ENCODE results near the gene KRTAP4-11.

DNA sequence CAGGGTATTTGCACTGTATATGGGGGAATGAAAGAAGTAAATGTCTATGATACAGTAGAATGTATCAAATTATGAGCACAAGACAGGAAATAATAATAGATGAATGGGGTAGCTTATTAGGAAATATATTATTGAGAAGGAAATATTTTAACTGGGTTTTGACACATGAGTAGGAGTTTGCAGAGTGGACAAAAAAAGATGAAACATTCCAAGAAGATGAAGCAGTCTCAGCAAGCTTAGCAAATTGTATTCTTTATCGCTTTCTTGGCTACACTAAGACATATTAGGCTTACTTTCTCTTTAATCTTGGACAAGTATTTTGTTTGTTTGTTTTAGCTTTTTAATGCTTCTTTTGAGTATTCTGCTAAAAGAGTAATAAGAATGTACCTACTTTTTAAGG lies 14.3 kb downstream of the KRTAP4-11 start:
- TF ChIP-seq, protein P1, sequence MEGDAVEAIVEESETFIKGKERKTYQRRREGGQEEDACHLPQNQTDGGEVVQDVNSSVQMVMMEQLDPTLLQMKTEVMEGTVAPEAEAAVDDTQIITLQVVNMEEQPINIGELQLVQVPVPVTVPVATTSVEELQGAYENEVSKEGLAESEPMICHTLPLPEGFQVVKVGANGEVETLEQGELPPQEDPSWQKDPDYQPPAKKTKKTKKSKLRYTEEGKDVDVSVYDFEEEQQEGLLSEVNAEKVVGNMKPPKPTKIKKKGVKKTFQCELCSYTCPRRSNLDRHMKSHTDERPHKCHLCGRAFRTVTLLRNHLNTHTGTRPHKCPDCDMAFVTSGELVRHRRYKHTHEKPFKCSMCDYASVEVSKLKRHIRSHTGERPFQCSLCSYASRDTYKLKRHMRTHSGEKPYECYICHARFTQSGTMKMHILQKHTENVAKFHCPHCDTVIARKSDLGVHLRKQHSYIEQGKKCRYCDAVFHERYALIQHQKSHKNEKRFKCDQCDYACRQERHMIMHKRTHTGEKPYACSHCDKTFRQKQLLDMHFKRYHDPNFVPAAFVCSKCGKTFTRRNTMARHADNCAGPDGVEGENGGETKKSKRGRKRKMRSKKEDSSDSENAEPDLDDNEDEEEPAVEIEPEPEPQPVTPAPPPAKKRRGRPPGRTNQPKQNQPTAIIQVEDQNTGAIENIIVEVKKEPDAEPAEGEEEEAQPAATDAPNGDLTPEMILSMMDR (IDR thresholded peaks at IDR 0.05; ENCODE audit: low read depth, low read length, poor library complexity, severe bottlenecking), result no peak
- TF ChIP-seq EZH2phosphoT487 (IDR thresholded peaks at IDR 0.05; ENCODE audit: borderline replicate concordance, low read length), result no peak

All from DOHH2 (cell line).